Measurements from ENCODE around the gene PRUNE2.

DNA sequence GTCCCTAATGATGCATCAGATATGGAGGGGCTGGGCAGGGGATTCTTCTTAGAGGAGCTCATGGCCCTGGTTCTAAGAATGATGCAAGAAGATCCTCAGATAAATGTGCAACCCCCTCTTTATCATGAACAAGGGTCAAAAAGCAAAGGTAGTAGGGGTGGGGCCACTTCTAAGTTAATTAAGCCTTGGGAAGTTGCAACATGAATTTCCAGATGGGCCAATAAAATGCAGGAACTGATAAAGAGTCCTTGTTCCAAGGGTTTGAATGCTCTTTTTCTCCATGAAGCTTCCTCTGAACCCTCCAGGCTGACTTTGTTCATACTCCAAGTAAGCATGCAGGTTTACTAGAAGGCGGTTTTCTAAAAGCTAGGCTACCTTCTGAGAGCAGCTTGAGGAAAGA, 116.1 kb downstream of the PRUNE2 start:
- TF ChIP-seq NR2C1 (IDR thresholded peaks at IDR 0.05): no peak
- no peak for TF ChIP-seq NR2C1 (tag; IDR thresholded peaks at IDR 0.05)
- TF ChIP-seq HDAC6 (IDR thresholded peaks at IDR 0.05; ENCODE audit: low read depth, low read length): no peak
- no peak for TF ChIP-seq SP1 (CRISPR knock-in tag; IDR thresholded peaks at IDR 0.05)
- TF ChIP-seq, protein P1, sequence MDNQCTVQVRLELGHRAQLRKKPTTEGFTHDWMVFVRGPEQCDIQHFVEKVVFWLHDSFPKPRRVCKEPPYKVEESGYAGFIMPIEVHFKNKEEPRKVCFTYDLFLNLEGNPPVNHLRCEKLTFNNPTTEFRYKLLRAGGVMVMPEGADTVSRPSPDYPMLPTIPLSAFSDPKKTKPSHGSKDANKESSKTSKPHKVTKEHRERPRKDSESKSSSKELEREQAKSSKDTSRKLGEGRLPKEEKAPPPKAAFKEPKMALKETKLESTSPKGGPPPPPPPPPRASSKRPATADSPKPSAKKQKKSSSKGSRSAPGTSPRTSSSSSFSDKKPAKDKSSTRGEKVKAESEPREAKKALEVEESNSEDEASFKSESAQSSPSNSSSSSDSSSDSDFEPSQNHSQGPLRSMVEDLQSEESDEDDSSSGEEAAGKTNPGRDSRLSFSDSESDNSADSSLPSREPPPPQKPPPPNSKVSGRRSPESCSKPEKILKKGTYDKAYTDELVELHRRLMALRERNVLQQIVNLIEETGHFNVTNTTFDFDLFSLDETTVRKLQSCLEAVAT (IDR thresholded peaks at IDR 0.05): no peak
- TF ChIP-seq CREM (IDR thresholded peaks at IDR 0.05; ENCODE audit: low read depth): no peak
- no peak for TF ChIP-seq SMARCE1 (IDR thresholded peaks at IDR 0.05)
- no peak for TF ChIP-seq FOXK2 (conservative IDR thresholded peaks at IDR 0.05 in 1 of 2, IDR thresholded peaks at IDR 0.05 in 1 of 2; ENCODE audit: low read depth in 2 of 2)
- TF ChIP-seq POLR2A (conservative IDR thresholded peaks at IDR 0.05): no peak
- TF ChIP-seq MTA3 (IDR thresholded peaks at IDR 0.05; ENCODE audit: borderline replicate concordance): no peak

Data from K562 (cell line).